Keratinocyte (primary cell): ENCODE measurements around the gene ICAM4.

ENCODE experiments used
- EZH2 ChIP-seq: IDR thresholded peaks from one replicate; pipeline ENCODE4 v1.6.1; 2012; ENCODE audit warnings: inconsistent platforms, mild to moderate bottlenecking, low read length, moderate library complexity
- TF ChIP-seq, protein P1 (sequence below), 3 experiments: IDR thresholded peaks in 1 of 3; conservative IDR thresholded peaks in 1 of 3; optimal IDR thresholded peaks in 1 of 3; 2 replicates in 2 of 3; 3 replicates in 1 of 3; pipeline versions ENCODE3 to v1.5.1; 2011; ENCODE audit warnings: low read length in 3 of 3, mild to moderate bottlenecking in 3 of 3, moderate library complexity in 2 of 3, control low read depth in 1 of 3, inconsistent platforms in 1 of 3; ENCODE audit not compliant: insufficient read depth in 2 of 3; ENCODE audit errors: extremely low read depth in 1 of 3

DNA sequence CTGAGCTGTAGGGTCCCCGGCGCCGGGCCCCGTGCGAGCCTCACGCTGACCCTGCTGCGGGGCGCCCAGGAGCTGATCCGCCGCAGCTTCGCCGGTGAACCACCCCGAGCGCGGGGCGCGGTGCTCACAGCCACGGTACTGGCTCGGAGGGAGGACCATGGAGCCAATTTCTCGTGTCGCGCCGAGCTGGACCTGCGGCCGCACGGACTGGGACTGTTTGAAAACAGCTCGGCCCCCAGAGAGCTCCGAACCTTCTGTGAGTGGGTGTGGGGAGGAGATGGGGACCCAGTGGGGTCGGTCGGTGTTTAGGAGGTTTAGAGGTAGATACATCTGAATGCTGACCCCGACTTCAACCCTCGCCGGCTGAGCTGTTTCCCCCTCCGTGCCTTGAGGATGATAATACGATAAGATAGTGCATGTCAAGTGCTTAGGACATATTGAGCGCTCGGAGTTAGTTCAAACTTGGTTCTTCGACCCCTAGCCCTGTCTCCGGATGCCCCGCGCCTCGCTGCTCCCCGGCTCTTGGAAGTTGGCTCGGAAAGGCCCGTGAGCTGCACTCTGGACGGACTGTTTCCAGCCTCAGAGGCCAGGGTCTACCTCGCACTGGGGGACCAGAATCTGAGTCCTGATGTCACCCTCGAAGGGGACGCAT, 4.9 kb downstream of the ICAM4 start:
- TF ChIP-seq, protein P1, sequence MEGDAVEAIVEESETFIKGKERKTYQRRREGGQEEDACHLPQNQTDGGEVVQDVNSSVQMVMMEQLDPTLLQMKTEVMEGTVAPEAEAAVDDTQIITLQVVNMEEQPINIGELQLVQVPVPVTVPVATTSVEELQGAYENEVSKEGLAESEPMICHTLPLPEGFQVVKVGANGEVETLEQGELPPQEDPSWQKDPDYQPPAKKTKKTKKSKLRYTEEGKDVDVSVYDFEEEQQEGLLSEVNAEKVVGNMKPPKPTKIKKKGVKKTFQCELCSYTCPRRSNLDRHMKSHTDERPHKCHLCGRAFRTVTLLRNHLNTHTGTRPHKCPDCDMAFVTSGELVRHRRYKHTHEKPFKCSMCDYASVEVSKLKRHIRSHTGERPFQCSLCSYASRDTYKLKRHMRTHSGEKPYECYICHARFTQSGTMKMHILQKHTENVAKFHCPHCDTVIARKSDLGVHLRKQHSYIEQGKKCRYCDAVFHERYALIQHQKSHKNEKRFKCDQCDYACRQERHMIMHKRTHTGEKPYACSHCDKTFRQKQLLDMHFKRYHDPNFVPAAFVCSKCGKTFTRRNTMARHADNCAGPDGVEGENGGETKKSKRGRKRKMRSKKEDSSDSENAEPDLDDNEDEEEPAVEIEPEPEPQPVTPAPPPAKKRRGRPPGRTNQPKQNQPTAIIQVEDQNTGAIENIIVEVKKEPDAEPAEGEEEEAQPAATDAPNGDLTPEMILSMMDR (optimal IDR thresholded peaks at IDR 0.05 in 1 of 3, IDR thresholded peaks at IDR 0.05 in 1 of 3, conservative IDR thresholded peaks at IDR 0.05 in 1 of 3; ENCODE audit: extremely low read depth in 1 of 3, insufficient read depth in 2 of 3, low read length in 3 of 3) = no peak
- TF ChIP-seq EZH2 = peak; percentile 33
